NCI-H748 (cell line): ENCODE measurements around the gene YIPF2.
"Not testable (repeated sequence)": the region's sequence is repeated elsewhere in the genome, so short reads cannot be mapped to it uniquely, and the experiment has no call there.

Experiments used
- DNase-seq: peaks from one replicate; lab custom pipeline; 2025; ENCODE audit not compliant: unreplicated experiment; lab: John Stamatoyannopoulos, UW

The YIPF2 gene

DNA sequence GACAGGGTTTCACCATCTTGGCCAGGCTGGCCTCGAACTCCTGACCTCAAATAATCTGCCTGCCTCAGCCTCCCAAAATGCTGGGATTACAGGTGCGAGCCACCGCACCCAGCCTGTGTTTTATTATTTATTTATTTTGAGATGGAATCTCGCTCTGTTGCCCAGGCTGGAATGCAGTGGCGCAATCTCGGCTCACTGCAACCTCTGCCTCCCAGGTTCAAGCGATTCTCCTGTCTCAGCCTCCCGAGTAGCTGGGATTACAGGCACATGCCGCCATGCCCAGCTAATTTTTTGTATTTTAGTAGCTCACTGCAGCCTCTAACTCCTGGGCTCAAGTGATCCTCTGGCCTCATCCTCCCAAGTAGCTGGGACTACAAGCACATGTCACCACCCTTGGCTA is 50.8 kb downstream of the YIPF2 start:
- not testable (repeated sequence) for DNase-seq

- DNase-seq: no peak
These were observed 51.8 kb downstream of the YIPF2 start for GRCh38 chr19:10876459-10877240.

- DNase-seq: no peak
These were observed 54.4 kb downstream of the YIPF2 start for GRCh38 chr19:10874024-10874423.

DNA sequence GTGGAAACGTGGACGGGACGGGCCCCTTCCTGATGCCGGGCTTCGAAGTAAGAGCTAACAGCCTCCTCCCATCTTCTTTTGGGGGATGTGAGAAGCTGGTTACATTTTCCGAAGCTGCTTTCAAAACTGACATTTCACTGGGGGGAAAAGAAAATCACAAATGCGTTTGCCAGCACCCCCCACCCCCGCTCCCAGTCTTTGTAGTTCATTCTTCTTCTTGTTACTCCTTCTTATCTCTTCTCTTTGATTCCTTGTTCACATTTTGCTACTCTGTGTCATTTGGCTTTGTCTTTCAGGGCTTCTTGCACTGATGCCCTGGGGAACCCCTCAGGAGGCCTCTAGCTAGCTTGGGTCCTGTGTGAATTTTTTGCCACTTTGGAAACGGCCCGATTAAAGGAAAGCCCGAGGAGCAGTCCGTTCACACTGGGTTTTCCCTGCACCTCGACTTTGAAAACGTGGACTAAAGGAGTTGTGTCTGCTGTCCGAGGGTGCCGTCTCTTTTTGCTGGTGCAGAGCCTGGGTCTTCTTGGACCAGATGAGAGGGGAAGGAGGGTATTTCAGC is 55.8 kb downstream of the YIPF2 start:
- no peak for DNase-seq
